NCI-H146 treated with DMSO at 0.1 percent for 48 hours (cell line): ENCODE results near the gene PXDC1.
"Not testable (repeated sequence)": the region's sequence is repeated elsewhere in the genome, so short reads cannot be mapped to it uniquely, and the experiment has no call there.

Source experiments
- DNase-seq: peaks from one replicate; lab custom pipeline; 2025; ENCODE audit not compliant: unreplicated experiment; lab: John Stamatoyannopoulos, UW

Gene PXDC1

DNA sequence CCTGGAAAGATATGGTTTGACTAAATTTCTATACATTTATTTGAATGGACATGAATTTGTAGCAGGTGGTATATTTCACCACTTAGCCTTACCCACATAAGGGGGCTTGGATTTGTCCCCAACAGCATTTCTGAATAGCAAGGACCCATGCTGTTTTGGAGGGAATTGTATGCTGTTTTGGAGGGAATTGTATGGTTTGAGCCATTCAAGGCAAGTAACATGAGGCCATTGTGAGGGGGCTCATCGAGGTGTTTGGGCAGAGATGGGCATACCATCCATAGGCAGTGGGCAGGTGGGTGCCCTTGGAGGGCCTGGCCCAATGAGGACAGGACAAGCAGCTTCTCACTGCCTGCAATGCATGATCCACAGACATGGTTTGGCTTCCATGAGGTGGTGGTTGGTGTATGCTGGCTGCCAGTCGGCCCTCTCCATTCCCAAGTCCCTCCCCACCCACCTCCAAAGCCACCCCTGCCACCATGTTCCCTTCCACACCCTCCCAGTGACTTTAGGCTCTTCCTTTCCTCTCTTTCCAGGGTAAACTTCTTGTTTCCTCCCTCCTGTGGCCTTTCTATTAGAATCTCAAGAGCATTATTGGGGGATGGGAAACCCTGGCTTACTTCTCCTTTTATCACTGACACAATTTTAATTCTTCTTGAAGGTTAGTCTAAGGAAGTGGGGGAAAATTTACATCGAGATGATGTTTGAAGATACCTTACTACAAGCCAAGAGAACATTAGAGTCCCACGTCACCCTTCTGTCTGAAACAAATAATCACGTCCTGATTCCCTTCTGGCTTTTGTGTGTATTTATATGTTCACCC, 13.2 kb upstream of the PXDC1 start:
- DNase-seq: no peak

DNA sequence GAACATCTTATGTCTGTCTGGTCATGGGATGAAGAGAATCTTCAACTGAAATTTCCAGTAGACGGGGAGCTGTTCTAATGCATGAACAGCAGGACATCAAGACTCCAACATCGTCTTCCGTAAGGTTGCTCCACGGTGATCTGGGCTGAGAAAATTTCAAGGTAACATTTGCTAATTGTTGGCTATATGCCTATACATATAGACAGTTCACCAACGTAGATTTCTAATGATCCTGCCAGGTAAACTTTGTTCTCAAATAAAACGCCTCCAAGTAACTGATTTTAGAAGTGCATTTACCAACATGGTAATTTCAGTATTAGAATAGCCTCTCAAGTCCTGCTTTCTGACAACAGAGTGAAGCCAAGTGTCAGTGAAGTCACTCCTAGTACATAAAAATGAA, 11.3 kb upstream of the PXDC1 start:
- no peak for DNase-seq

DNA sequence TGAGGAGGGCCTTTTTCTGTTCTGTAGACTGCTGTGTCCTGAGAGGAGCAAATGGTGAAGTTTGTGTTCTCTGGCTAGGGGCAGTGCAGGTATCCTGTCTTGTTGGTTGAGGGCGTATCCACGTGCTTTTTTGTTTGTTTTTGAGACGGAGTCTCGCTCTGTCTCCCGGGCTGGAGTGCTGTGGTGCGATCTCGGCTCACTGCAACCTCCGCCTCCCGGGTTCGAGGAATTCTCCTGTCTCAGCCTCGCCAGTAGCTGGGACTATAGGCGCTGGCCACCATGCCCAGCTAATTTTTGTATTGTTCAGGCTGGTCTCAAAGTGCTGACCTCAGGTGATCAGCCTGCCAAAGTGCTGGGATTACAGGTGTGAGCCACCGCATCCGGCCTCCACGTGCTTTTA, 10.8 kb upstream of the PXDC1 start:
- no peak for DNase-seq

DNA sequence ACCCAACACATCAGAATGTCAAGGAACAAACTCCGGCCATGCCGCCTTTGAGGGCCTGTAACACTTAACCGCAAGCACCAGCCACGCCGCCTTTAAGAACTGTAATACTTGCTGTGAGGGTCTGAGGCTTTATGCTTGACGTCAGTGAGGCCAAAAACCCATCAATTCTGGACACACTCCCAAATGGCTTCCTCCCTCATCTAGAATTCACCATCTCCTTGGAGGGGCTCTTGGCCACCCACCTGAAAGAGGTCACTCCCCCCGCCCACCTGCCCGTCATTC, 10.4 kb upstream of the PXDC1 start:
- DNase-seq: no peak

DNA sequence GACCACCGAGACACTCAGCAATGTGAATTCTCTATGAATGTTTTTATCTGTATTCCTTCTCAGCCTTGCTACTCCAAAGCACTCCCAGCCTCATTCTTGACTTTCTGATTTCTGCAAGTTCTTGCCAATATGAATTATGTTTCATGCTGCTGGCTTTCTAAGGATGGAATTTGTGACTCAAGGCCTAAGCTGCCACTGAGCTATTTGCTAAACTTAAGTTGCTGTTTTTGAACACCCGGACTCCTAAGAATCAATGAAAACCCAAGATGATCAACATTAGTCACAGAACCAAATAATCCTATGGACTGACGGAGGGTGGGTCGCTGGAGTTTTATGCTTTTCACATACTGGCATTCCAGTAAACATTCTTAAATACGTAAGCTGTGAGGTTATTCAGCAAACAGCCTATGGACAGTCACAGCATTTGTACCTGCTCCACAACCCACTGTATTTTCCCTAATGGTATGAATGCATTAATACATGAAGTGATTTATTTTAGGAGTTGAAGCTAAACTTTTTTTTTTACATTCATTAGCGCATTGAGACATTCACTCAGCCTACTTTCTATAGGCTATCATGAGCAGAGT, 8.2 kb upstream of the PXDC1 start:
- no peak for DNase-seq

DNA sequence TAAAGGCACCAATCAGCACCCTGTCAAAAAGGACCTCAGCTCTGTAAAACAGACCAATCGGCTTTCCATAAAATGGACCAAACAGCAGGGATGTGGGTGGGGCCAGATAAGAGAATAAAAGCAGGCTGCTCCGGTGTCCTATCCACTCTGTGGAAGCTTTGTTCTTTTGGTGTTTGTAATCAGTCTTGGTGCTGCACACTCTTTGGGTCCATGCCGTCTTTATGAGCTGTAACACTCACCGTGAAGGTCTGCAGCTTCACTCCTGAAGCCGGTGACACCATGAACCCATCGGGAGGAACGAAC, 7.3 kb upstream of the PXDC1 start:
- no peak for DNase-seq

DNA sequence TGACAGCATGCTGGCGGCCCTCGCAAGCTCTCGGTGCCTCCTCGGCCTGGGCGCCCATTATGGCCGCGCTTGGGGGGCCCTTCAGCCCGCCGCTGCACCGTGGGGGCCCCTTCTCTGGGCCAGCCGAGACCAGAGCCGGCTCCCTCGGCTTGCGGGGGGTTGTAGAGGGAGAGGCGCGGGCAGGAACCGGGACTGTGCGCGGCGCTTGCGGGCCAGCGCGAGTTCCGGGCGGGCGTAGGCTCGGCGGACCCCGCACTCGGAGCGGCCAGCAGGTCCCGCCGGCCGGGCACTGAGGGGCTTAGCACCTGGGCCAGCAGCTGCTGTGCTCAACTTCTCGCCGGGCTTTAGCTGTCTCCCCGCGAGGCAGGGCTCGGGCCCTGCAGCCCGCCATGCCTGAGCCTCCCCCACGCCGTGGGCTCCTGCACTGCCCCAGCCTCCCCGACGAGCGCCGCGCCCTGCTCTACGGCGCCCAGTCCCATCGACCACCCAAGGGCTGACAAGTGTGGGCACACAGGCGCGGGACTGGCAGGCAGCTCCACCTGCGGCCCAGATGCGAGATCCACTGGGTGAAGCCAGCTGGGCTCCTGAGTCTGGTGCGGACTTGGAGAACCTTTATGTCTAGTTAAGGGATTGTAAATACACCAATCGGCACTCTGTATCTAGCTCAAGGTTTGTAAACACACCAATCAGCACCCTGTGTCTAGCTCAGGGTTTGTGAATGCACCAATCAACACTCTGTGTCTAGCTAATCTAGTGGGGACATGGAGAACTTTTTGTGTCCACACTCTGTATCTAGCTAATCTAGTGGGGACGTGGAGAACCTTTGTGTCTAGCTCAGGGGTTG, 6.7 kb upstream of the PXDC1 start:
- not testable (repeated sequence) for DNase-seq

DNA sequence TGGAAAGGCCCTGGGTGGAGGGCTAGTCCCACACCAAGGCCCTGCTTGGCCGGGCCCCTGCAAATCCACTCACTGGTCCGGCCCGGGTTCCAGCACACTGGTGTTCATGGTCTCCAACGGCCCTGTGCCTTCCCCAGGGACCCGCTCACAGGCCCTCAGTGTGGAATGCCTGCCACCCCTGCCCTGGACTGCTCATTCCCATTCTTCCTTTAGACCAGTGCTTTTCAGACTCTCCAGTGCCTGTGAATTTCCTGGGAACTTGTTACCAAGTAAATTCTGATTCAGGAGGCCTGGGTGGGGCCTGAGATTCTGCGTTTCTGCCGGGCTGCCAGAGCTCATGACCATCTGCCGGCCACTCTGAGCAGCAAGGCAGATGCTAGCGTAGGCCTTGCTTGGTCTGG, 5.7 kb upstream of the PXDC1 start:
- no peak for DNase-seq

DNA sequence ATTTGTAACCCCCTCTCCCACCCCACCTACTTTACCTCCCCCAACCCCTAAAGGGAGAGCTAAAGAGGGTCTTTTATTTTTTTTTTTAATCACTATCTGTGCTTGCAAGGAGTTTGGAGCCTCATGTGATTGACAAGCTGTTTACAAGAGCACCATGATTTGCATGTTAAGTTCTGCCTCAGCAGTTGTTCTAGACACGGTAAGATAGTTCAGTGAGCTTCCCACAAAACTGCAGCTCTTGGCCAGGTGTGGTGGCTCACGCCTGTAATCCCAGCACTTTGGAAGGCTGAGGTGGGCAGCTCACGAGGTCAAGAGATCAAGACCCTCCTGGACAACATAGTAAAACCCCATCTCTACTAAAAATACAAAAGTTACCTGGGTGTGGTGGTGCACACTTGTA, 5.0 kb upstream of the PXDC1 start:
- DNase-seq: no peak

DNA sequence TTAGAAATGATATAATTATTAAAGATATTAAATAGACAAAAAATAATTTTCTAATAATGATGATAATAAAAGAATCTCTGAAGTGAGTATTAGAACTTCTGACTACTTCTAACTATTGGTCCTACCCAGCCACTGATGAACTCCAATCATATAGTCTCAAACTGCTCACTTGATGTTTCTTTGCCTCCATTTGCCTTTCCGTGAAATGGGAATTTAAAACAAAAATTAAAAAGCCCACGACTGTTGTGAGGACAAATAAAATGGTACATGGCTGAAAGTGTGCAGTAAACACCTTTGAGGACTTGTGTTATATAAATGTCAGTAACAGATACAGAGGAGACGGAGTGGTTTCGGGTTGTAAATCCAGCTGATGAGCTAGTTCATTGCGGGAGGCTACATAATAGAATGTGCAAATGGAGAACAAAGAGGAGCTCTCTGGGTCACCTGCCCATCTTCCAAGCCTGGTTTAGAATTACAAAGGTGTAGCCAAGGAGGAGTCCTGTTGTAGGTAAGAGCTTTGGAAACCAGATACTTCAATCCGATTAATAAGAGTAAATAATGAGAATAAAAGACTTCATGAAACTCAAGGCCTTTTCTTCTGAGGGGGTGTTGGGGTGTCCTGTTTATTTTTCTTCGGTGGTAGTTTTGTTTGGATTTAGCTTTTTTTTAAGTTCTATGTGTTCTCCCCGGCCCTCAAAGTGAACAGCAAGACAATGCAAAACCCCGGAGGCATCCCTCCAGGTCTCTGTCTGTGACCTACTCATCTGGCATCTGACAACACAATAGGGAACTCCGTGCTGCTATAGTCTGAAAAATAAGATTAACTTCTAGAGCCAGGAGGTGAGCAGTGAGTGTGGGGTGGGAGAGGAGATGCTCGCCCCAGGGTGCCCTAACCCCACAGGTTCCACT, 4.4 kb upstream of the PXDC1 start:
- peak; percentile 77 for DNase-seq

DNA sequence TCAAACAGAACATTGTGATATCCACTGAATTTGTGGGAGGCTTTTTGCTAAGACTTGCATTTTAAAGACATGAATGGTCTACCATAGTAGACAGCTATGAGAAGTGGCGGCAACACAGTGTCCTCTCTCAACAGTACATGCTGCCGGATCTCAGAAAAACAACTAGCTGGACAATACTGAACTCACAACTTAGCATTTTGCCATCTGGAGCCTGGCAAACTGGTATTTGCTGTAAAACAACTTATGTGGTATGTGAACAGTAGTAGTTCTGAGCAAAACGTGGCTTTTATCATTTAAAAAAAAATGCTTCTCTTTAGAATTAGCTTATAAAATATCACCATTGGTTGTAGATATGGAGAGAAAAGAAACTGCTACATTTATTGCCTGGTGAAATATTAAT, 3.3 kb upstream of the PXDC1 start:
- DNase-seq: no peak

DNA sequence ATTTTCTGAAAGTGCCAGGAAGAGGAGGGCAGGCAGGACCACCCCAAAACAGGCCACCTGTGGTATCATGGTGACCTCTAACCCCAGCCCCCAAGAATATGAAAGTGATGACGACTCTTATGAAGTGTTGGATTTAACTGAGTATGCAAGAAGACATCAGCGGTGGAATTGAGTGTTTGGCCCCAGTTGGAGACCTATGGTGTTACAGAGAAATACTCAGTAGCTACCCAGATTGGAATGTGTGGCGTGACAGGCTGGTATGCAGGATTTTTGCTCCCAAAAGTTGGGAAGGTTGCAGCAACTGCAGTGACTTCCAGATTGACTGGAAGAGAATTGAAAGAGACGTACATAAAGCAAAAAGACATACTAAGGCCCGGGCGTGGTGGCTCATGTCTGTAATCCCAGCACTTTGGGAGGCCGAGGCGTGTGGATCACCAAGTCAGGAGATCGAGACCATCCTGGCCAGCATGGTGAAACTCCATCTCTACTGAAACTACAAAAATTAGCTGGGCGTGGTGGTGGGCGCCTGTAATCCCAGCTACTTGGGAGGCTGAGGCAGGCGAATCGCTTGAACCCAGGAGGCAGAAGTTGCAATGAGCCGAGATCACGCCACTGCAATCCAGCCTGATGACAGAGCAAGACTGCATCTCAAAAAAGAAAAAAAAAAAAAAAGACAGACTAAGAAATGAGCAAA, 2.7 kb upstream of the PXDC1 start:
- not testable (repeated sequence) for DNase-seq

DNA sequence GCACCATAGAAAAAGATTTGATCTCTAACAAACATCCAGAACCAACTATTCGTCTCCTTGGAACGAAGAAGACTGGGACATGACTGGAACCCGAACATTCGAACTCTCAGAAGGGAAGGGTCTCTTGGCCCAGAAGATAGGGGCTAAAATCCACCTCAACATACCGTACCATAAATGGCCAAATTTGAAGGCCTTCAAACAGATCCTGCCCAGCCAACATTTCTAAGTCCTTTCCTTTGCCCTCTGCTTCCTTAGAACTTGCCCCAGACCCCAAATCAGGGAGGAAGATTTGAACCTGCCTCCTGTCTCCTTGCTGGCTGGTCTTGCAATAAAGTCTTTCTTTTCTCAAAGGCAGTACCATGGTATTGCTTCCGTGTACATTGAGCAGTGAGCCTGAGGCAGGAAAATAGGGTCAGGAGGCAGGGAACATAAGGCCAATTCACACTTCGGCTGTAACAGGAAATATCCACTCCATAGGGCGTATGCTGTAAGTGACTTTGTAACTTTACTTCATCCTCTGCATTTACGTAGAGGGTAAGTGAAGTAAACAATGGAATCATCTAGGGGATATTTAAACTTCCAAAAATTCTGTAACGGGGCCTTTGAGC, 1.8 kb upstream of the PXDC1 start:
- DNase-seq: no peak

DNA sequence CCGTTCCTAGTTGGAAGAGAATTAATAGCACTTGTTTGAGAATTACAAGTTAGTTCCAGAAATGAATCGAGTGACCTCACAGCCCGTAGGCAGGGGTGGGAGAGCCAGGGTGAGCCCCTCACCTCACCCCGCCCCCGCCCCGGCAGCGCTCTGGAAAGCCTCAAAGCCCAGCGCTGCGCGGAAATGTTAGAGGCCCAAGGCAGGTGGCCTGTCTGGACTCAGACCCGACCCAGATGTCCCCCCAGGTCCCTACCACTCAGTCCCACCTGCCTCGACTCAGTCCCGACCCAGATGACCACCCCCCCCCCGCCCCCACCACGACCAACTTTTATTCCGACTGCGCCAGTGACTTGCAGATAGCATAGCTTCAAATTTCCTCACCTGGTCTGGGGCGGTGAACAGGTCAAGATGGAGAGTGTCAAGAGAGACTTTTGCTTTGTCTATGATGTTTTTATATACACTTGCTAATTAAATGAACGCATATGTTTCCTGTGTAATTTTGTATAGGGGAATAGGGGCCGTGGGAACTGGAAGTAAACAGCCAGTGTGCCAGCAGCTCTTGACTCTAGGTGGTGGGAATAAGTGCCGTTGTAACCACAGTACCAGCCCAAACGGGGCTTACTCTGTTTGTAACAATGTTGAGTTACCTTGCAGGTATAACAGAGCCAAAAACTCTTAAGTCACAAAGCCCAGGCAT, 1.2 kb upstream of the PXDC1 start:
- no peak for DNase-seq

DNA sequence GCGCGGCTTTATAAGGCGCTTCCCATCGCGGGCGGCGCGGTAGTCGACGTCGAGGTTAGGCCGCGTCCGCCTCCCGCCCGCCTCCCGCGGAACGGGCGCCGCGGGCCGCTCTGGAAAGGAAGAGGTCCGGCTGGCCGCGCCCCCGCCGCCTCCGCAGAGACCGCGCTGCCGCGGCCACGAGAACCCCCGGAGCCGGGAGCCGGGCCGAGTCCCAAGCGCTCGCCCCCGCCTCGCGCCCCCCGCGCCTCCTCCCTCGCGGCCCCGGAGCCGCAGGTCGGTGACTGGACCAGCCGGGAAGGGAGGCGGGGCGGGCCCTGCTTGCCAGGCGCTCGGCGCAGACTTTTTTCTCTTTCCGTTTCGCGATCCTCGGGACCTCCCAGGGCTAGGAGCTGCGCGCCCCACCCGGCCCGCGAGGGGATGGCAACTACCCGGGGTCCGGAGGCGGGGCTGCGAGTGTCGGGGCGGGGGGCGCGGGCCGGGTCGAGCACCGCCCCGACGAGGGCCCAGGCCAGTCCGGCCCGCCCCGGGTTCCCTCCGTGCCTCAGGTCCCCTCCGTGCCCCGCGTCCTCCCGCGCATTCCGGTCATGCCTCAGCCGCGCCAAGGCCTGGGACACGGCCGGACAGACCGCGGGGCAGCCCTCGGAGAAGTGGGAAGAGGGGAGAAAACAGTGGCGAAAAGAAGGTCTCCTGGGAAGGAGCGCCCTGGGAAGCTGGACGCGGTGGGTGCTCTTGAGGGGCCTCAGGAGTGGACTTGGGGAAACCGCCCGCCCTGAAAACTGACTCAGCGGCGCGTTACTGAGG, 417 bp upstream of the PXDC1 start:
- peak; percentile 6 for DNase-seq

DNA sequence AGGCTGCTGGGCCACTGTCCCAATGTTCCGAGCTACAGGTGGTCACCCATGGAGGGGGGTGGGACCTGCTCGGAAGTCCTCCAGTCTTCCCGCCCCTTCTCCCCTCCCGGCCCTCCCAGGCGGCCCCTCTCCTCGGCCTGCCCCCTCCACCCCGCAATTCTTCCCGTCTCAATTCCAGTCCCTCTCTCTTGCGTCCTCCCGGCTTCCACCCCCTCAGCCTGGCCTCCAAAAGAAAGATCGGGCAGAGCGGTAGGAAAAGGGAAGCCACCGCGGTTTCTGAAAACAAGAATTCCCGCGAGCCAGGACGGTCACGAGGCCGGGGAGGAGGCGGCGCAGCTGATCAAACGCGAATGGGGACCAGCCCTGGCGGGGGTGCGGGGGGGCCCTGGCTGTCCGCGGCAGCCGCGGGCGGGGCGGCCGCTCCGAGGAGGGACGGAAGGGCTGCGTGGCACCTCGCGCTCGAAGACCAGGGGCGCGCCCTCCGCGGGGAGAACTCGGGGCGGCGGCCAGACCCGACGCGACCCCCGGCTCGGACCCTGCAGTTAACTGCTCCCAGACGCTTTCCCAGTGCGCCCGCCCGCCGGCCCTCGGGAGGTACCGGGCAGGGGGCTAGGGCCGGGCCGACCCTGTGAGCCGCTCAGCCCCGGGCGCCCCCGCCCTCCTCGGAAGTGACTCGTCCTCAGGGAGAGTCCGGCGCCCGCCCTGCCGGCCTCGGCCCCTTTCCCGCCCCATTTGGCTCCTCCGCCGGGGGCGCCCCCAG, 1.0 kb downstream of the PXDC1 start:
- DNase-seq: no peak

DNA sequence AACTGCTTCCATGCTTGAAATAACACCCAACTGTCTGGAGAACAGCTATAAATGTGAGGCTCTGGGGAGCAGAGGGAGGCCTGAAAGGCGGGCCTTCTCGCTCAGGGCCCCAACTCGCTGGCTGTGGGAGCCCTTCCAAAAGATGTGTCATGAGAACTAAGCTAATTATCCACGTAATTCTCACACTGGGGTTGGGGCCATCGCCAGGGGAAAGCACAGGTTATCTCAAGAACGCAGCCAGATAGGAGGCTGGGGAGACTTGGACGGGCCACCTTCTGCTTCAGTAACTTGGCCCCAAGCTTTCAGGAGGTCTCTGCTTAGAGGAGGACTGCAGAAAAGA, 1.6 kb downstream of the PXDC1 start:
- no peak for DNase-seq

DNA sequence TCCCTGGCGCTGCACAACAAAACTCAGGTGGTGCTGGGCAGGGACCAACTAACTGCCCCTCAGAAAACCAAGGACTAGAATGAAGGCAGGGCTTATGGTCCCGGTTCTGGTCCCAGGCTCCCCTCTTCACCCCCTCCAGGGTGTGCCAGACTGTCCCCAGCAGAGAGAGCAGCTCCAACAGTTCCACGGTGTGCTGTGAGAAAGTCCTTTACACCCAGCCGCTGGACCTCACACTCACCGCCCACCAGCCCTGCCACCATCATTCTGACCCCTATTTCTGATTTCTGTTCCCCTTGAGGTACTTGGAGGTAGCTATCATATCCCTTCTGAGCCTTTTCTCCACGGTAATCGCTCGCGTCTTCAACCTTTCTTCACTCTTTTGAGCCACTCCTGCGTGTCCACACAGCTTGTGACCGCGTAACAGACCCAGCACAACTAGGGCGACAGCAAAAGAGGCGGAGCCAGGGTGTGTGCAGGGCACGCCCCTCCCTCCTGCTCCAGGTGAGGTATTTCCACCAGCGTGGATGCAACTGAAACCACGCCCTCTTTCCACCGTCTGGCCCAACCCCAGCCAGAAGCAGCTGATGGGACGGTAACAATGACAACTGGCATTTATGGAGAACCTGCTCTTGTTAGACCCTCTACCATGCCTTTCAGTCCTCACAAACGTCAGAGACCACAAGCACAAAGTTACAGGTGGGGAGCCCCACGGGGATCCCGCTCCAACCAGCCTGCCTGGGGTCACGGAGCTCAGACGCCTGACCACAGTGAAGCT, 2.3 kb downstream of the PXDC1 start:
- peak; percentile 34 for DNase-seq
